Measurements from ENCODE around the gene ZSWIM4.

The ZSWIM4 gene

DNA sequence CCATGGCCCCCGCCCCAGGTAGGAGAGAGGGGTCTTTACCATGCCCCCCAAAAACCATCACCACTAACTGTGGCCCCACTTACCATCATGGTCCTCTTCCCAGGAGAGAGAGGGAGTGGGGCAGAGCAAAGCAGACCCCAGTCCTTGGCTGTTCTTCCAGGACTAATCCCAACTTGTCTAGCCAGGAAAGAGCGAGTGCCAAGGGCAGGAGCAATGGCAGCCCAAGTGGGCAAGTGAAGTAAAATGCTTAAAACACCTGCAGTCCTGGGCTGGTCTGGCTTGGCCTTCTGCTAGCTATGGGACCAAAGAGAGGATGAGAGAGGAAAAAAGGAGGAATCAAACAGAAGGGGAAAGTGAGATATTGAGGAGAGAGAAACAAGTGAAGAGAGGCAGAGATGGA is 17.9 kb downstream of the ZSWIM4 start:
- no peak for DNase-seq (ENCODE audit: low read depth)
- H3K4me3 ChIP-seq (ENCODE audit: low read length): no peak overlapping the region
- TF ChIP-seq, protein P1, sequence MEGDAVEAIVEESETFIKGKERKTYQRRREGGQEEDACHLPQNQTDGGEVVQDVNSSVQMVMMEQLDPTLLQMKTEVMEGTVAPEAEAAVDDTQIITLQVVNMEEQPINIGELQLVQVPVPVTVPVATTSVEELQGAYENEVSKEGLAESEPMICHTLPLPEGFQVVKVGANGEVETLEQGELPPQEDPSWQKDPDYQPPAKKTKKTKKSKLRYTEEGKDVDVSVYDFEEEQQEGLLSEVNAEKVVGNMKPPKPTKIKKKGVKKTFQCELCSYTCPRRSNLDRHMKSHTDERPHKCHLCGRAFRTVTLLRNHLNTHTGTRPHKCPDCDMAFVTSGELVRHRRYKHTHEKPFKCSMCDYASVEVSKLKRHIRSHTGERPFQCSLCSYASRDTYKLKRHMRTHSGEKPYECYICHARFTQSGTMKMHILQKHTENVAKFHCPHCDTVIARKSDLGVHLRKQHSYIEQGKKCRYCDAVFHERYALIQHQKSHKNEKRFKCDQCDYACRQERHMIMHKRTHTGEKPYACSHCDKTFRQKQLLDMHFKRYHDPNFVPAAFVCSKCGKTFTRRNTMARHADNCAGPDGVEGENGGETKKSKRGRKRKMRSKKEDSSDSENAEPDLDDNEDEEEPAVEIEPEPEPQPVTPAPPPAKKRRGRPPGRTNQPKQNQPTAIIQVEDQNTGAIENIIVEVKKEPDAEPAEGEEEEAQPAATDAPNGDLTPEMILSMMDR (conservative IDR thresholded peaks at IDR 0.05; ENCODE audit: low read depth, low read length): no peak

DNA sequence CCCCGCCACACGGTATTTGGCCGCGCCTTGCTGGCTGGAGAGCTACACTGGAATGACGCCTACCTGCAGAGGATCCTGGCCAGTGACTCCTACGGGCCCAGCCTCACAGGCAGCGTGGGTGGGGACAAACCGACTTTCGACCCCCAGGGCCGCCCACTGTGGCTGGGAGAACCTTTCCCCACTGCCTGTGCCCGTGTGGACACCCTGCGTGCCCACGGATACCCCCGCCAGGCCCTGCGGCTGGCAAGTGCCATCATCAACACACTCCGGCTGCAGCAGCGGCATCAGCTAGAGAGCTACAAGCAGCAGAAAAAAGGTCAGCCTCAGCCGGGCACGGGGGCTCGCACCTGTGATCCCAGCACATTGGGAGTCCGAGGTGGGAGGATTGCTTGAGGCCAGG is 19.3 kb downstream of the ZSWIM4 start:
- DNase-seq (ENCODE audit: low read depth): no peak
- TF ChIP-seq, protein P1 (conservative IDR thresholded peaks at IDR 0.05; ENCODE audit: low read depth, low read length): no peak
- H3K4me3 ChIP-seq (ENCODE audit: low read length): no peak overlapping the region

DNA sequence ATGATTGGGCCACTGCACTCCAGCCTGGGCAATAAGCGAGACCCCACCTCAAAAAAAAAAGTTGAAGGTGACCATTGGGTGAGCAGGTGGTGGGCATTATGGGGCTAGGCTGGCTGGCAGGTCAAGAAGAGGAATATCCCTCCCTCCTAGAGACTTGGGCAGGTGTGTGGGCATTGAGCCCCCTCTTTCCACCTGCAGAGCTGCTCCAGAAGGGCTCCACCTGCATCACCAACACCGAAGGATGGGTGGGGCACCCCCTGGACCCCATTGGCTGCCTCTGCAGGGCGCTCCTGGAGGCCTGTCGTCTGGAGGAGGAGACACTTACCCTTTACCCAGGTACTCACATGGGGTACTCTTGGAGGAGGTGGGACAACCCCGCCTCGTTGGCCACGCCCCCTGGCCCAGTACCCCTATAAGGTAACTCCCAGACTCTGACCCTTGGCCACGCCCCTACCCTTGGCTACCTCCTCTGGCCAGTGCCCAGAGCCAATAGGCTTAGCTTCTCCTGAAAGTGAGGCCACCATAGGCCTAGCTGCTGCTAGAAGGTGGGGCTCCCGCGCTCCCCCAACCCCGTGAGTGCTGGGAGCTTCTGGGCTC is 21.9 kb downstream of the ZSWIM4 start:
- DNase-seq (ENCODE audit: low read depth): no peak
- H3K4me3 ChIP-seq (ENCODE audit: low read length): no peak overlapping the region

DNA sequence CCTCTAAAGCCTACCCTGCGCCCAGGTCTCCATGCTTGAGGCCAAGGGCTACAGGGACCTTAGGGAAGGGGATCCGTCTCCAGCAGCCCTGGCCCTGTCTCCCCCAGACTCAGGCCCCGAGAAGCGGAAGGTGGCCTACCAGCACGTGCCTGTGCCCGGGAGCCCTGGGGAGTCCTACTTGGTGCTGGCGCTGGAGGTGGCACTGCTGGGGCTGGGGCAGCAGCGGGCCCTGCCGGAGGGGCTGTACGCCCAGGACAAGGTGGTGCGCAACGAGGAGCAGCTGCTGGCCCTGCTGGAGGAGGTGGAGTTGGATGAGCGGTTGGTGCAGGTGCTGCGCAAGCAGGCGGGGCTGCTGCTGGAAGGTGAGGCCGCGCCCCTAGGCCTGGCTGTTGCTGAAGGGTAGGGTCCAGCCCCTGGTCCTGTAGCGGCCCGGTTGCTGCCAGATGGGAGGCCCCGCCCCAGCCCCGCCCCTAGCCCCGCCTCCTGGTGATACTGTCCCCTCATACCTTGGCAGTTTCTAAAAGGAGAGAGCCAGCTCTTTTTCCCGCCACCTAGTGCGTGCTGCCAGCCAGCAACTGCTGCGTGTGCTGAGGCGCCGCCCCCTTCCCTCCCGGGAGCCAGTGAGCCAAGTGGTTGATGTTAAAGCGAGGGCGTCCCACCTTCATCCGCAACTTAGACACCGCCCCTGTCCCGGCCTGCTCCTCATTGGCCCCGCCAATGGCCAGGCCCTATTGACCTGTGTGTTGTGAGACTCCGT is 22.6 kb downstream of the ZSWIM4 start:
- no peak for DNase-seq (ENCODE audit: low read depth)
- H3K4me3 ChIP-seq (ENCODE audit: low read length): no peak overlapping the region
- TF ChIP-seq, protein P1 (conservative IDR thresholded peaks at IDR 0.05; ENCODE audit: low read depth, low read length): no peak

More for the DNA sequence above, 21.9 kb downstream of the ZSWIM4 start:
- TF ChIP-seq, protein P1 (conservative IDR thresholded peaks at IDR 0.05; ENCODE audit: low read depth, low read length): no peak

DNA sequence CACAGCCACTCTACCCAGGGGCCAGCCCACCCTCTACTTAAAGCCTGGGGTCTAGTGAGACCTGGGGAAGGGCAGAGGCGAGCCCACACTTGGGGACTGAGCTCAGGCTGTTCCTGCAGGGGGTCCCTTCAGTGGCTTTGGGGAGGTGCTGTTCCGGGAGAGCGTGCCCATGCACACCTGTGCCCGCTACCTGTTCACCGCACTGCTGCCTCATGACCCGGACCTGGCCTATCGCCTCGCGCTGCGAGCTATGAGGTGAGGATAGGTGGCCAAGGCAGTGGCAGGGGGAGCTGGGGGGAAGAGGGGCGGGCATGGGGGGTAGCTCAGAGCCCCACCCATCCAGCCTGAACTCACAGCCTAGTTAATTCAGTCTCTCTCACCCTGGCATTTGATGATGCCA is 24.0 kb downstream of the ZSWIM4 start:
- no peak for DNase-seq (ENCODE audit: low read depth)
- no peak overlapping the region for H3K4me3 ChIP-seq (ENCODE audit: low read length)
- TF ChIP-seq, protein P1 (conservative IDR thresholded peaks at IDR 0.05; ENCODE audit: low read depth, low read length): no peak

DNA sequence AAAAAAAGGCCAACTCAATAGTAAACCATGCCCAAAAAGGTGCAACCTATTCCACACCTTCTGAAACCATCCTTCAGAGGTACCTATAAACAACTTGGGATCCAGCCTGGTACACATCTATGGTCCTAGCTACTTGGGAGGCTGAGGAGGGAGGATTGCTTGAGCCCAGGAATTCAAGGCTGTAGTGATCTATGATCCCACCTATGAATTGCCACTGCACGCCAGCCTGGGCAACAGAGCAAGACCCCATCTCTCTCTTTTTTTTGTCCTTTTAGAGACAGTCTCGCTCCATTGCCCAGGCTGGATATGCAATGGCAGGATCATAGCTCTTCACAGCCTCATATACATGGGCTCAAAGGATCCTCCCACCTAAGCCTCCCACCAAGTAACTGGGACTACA is 26.0 kb downstream of the ZSWIM4 start:
- TF ChIP-seq, protein P1 (conservative IDR thresholded peaks at IDR 0.05; ENCODE audit: low read depth, low read length): no peak
- no peak for DNase-seq (ENCODE audit: low read depth)
- no peak overlapping the region for H3K4me3 ChIP-seq (ENCODE audit: low read length)

DNA sequence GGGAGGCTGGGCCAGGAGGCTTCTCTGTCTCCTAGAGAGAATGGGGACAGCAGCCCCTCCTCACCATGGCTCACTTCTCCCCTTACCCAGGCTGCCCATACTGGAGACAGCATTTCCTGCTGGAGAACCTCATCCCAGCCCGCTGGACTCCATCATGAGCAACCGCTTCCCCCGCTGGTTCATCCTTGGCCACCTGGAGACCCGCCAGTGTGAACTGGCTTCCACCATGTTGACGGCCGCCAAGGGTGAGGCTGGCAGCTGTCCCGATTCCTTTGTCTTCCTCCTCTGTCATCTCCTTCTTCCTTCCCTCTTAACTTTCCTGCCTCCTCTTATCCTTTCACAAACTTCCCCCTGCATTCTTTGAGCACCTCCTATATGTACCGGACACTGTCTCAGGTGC is 28.0 kb downstream of the ZSWIM4 start:
- no peak for DNase-seq (ENCODE audit: low read depth)
- H3K4me3 ChIP-seq (ENCODE audit: low read length): no peak overlapping the region
- TF ChIP-seq, protein P1 (conservative IDR thresholded peaks at IDR 0.05; ENCODE audit: low read depth, low read length): no peak
